HG02571 (cell line): ENCODE measurements around the gene ZNF705A.
"Not testable (repeated sequence)": the region's sequence is repeated elsewhere in the genome, so short reads cannot be mapped to it uniquely, and the experiment has no call there.

ENCODE experiments used
- ATAC-seq: cut with Tn5 transposase; IDR thresholded peaks from one replicate; pipeline ENCODE4 v1.9.1; 2021; ENCODE audit warnings: mild to moderate bottlenecking, moderate library complexity; ENCODE audit not compliant: unreplicated experiment

ZNF705A gene

DNA sequence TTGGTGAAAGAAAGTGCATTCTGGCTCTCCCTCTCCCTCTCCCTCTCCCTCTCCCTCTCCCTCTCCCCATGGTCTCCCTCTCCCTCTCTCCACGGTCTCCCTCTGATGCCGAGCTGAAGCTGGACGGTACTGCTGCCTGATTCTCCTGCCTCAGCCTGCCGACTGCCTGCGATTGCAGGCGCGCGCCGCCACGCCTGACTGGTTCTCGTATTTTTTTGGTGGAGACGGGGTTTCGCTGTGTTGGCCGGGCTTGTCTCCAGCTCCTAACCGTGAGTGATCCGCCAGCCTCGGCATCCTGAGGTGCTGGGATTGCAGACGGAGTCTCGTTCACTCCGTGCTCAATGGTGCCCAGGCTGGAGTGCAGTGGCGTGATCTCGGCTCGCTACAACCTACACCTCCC lies 26.5 kb downstream of the ZNF705A start:
- ATAC-seq, result not testable (repeated sequence)

DNA sequence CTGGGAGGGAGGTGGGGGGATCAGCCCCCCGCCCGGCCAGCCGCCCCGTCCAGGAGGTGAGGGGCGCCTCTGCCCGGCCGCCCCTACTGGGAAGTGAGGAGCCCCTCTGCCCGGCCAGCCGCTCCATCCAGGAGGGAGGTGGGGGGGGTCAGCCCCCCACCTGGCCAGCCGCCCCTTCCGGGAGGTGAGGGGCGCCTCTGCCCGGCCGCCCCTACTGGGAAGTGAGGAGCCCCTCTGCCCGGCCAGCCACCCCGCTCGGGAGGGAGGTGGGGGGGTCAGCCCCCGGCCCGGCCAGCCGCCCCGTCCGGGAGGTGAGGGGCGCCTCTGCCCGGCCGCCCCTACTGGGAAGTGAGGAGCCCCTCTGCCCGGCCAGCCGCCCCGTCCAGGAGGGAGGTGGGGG lies 27.4 kb downstream of the ZNF705A start:
- ATAC-seq, result not testable (repeated sequence)

DNA sequence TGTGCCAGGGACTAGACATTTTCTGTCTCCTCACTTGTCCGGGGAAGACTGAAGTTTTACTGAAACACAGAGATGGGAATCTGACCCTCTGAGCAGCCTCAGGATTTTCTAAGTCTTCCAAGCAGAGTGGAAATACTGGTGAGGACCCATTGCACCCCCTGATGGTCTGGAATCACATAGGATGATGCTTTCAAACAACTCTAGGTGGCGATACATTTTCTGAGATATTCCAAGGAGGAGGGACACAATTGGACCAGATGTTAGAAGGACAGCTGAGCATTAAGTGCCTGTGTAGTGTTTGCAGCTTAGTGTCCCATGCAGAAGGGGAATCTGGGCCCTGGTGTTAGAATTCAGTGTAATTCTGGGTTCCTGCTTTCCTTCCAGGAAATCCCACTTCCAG lies 31.3 kb downstream of the ZNF705A start:
- not testable (repeated sequence) for ATAC-seq

DNA sequence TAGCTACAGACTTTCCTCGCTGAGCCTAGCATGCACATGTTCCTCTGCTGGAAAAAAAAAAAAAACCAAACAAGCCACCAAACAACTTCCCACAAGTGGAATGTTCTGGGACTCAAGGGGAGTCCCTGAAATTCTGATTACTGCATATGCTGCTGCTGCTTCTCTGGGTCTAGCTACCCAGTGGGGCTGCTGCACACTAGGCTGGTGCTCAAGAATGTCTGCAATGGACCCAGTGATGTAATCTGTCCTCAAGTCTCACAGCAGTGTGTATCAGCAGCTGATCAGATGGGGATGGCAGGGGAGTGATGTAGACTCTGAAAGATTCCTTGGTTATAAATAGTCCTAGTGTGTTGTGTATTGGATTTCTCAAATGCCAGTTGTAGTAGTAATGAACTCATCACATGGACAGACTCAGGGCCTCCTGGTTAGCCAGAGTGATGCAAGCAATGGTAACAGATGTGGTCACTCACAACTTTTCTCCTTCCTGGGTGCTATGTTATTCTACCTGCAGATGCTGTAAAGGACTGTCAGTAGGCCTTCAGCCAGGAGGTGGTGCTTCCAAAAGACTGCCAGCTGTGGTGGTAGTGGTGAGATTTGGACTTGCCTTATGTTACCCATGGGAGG lies 41.0 kb downstream of the ZNF705A start:
- not testable (repeated sequence) for ATAC-seq

DNA sequence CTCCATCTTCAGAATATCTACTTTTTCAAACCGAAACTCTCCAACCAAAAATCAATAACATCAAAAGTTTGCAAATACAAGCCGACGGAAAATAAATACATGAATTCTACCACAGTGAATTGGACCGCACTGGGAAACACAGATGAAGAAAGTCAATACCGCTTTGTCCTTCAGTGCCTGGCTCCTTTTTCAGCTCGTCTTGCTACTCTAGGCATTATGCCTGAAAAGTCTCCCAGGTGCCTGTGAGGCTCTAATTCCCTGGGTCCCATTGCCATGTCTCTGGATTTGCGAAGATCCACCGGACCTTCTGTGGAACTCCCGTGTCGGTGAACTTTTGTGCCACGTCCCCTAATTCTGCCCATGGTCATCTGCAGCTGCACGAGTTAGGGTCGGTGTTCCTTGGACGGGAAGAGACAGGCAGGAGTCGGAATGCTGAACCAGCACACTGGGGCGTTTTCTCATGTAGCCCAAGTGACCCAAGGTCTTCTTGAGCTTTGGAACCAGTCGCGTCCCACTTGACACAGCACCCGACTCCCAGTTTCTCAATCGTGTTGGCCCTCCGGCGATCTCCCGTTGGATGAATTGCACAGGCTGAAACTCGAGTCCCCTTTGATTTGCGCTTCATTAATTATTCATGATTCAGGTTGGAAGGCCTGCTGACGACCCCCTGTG lies 62.0 kb downstream of the ZNF705A start:
- not testable (repeated sequence) for ATAC-seq

DNA sequence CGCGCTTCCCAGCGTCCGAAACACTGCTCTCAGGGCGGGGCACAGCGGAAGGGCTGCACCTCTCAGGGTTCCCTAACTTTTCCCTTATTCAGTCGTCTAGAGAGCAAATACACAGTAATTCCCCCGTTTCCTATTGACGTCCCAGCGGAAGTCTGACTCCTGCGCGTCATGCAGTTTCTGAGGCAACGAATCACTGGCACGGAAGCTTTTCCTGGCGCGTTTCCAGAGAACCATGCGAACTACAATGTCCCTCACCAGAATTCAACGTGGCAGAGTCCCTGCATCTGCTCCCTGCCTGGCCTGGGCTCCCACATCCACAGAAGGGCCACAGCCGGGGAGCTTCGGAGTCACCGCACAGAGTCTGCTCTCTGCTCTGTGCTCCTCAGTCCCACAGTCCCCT lies 64.6 kb downstream of the ZNF705A start:
- ATAC-seq, result not testable (repeated sequence)

DNA sequence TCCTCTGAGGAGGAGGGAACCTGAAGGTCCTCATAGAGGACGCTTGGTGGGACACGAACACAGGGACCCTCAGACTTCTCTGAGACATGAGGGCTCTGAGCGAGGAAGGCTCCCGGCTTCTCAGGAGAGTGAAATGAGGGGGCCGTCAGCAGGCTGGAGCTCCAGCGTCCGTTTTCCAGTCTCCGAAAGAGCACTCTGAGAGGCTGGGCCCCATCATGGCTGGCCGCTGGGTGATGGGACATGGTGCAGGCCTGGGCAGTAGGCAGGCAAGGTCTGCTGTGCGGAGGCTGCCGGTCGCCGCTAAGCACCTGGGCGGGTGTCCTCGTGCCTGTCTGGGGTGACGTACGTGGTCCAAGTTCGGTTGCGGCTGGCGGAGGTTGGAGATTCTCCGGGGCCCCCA lies 65.0 kb downstream of the ZNF705A start:
- ATAC-seq, result not testable (repeated sequence)

DNA sequence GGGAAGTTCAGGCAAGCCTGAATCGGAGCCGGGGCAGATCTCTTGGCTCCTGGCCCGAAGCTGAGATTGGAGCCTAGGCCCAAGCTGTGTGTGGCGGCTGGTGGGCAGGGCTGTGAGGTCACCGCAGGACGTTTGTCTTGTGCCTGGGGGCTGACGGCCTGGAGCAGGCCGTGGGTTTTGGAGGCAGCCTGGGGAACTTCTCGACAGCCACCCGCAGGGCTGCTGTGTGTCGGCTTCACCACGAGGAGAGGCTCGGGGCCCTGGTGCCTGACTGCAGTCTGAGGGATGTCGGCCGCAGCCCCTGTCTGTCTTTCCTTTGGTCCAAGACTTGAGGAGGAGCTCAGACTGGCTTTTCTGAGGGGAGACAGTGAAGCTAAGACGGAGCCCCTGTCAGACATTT lies 65.5 kb downstream of the ZNF705A start:
- not testable (repeated sequence) for ATAC-seq

DNA sequence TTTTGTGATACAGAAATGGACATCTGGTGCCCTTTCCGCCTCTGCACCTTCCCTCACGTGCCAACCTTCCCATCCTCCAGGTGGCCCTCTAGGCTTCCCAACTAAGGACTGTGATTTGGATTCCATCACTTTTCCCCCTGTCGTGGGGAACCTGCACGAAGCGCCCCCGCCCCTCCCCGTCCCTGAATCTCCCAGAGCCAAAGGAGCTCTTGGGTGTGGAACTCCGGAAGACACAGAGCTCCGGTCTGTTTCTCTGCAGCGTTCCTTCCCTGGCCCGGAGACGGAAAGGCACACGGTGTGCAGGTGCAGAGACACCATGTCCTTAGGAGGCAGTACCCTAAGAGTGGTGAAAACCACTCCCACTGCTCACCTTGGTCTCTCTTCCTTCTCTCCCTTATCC lies 66.8 kb downstream of the ZNF705A start:
- ATAC-seq, result not testable (repeated sequence)

DNA sequence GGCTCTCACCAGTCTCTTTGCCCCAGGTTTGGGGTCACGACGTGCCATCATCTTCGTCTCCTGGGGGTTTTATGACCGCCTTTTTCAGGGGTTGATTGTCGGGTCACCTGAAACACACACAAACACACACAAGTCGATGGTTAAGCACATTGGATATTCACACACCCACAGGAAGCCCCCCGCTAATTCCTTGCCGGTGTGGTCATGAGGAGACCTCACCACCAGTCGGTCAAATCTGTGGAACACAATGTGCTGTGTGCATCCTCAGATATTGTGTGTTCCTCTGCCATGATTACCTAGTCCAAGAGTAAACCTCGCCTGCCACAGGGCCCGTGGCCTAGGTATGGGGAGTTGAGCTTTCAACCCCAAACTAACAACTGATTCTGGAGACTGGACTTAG lies 68.0 kb downstream of the ZNF705A start:
- not testable (repeated sequence) for ATAC-seq

DNA sequence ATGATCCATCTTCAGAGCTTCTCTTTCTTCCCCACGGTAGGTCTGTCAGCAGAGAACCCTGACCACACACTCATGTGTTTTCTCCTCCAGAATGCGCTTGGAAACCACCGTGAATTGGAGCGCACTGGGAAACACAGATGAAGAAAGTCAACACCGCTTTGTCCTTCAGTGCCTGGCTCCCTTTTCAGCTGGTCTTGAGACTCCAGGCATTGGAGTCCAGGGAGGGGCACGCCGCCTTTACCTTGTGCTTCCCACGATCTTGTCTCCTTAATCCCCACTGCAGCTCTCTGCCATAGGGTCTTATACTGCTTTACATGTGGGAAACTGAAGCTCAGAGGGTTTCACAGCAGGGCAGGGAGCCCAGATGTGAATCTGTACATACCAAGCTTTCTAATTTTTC lies 69.5 kb downstream of the ZNF705A start:
- no peak for ATAC-seq

DNA sequence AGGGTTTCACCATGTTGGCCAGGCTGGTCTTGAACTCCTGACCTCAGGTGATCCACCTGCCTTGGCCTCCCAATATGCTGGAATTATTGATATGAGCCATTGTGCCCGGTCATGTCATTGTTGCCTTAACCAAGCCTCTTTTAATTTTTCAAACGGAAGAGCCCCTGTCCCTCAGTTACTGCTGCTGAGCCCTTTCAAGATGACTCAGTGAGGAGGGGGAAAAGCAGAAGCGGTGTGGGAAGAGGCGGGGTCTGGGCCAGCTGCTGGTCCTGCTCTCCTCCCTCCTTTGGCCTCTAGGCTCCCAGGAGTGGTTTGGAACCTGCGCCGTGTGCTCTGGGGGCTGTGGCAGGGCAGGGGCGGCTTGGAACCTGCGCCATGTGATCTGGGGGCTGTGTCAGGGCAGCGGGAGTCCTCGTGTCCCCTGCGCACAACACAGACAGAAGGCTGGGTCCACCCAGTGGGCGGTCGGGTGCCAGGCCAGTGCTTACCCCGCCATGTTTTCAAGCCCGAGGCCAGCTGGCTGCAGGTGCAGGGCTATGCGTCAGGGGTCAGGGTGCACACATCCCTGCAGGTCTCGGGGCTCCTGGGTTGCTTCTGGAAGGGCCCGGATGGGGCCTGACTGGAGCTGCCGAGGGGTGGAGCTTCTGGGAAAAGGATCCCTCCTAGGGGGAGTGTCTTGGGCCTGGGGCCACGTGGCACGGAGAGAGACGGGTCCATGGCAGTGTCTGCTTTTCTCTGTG lies 70.3 kb downstream of the ZNF705A start, which contains the start of gene FAM90A1:
FAM90A1 (minus strand) TSS at position 627 of the 740 bp plus-strand sequence. CDS start 2,786 bp downstream, outside the sequence.
- not testable (repeated sequence) for ATAC-seq

DNA sequence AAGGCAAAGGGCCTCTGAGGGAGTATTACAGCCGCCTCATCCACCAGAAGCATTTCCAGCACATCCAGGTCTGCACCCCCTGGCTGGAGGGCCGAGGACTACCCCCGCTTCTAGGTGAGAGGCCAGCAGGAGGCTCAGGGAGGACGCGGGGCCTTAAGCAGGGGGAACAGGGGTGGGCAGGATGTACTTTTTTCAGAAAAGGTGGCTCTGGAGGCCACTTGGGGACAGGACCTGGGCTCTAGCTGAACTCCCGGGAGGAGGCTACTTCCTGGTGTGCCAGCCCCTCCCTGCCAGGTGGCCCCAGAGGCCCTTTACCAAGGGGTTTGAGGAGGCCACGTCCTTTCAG lies 70.9 kb downstream of the ZNF705A start:
- ATAC-seq, result not testable (repeated sequence)

DNA sequence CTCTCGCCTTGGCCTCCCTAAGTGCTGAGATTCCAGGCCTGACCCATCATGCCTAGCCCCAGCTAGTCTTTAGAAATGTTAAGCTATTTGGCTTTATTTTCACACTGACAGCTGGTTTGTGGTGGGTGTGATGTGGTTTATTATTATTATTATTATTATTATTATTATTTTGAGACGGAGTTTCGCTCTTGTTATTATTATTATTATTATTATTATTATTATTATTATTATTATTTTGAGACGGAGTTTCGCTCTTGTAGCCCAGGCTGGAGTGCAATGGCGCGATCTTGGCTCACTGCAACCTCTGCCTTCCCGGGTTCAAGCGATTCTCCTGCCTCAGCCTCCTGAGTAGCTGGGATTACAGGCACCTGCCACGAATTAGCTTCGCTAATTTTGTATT lies 71.8 kb downstream of the ZNF705A start:
- ATAC-seq, result not testable (repeated sequence)

DNA sequence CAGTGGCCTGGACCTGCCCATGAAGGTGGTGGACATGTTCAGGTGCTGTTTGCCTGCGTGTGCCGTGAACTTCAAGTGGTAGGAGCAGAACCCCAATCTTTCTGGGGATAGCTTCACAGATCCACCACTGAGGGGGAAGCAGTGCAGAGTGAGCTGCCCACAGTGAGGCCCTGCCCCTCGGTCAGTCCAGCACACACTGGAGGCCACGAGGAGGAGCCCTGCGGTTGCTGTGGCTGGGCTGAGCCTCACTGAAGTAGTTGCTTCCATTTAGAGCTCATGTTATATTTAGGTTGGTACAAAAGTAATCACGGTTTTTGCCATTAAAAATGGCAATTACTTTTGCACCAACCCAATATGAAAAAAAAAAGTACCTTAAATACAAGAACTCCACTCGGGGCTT lies 72.7 kb downstream of the ZNF705A start:
- ATAC-seq, result not testable (repeated sequence)
